ENCODE results near the gene MINDY2.

GRCh38 chr15:58770857-58771620, at the start of gene MINDY2:
- TF ChIP-seq CTCF (IDR thresholded peaks at IDR 0.05) = no peak
- peak; percentile 82 to 98 for TF ChIP-seq POLR2AphosphoS5 (IDR thresholded peaks at IDR 0.05; ENCODE audit: insufficient read depth in 1 of 2, low read depth in 1 of 2)
